Liver (tissue), 3 donors: ENCODE data around the gene OR2A2.

Source experiments
- JUND ChIP-seq, 2 donors: IDR thresholded peaks; 2 replicates each; pipeline ENCODE4 v1.6.1; 2016; ENCODE audit warnings: antibody characterized with exemption in 2 of 2
- TAF1 ChIP-seq: conservative IDR thresholded peaks from 2 replicates; pipeline ENCODE4 v1.6.1; 2016; ENCODE audit warnings: antibody characterized with exemption, mild to moderate bottlenecking
- TF ChIP-seq, protein P1 (sequence below): fragments of 150-350 bp; IDR thresholded peaks from 2 replicates; pipeline ENCODE4 v1.5.1; 2017; ENCODE audit warnings: improper control_type of control experiment, low read depth, low read length; ENCODE audit not compliant: missing input control
- TF ChIP-seq, protein P2 (sequence below): IDR thresholded peaks from 2 replicates; pipeline ENCODE4 v1.6.1; 2016; ENCODE audit warnings: antibody characterized with exemption, mild to moderate bottlenecking
- donor health status: healthy.
- donor health status: healthy.

DNA sequence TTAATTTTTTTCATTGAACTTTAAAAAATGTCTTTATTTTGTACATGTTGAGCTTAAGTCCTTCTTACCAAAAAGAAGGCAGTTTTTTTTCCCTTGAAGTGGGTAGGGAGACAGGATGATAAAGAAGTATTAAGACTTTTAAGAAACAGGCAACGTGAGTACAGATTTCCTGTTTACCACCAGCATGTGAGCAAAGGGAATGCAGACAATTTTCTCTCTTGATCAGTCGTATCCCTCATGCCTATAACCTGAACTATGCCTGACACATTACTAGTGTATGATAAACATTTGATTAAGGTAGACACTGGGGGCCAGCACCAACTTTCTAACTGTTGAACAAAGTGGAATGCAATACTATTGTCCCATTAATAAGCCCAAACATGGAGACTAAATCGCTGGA is 8.8 kb upstream of the OR2A2 start:
- TF ChIP-seq, protein P1, sequence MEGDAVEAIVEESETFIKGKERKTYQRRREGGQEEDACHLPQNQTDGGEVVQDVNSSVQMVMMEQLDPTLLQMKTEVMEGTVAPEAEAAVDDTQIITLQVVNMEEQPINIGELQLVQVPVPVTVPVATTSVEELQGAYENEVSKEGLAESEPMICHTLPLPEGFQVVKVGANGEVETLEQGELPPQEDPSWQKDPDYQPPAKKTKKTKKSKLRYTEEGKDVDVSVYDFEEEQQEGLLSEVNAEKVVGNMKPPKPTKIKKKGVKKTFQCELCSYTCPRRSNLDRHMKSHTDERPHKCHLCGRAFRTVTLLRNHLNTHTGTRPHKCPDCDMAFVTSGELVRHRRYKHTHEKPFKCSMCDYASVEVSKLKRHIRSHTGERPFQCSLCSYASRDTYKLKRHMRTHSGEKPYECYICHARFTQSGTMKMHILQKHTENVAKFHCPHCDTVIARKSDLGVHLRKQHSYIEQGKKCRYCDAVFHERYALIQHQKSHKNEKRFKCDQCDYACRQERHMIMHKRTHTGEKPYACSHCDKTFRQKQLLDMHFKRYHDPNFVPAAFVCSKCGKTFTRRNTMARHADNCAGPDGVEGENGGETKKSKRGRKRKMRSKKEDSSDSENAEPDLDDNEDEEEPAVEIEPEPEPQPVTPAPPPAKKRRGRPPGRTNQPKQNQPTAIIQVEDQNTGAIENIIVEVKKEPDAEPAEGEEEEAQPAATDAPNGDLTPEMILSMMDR: no peak
- TF ChIP-seq TAF1 (no peak), JUND (IDR thresholded peaks at IDR 0.05) (no peak)
- TF ChIP-seq, protein P2, sequence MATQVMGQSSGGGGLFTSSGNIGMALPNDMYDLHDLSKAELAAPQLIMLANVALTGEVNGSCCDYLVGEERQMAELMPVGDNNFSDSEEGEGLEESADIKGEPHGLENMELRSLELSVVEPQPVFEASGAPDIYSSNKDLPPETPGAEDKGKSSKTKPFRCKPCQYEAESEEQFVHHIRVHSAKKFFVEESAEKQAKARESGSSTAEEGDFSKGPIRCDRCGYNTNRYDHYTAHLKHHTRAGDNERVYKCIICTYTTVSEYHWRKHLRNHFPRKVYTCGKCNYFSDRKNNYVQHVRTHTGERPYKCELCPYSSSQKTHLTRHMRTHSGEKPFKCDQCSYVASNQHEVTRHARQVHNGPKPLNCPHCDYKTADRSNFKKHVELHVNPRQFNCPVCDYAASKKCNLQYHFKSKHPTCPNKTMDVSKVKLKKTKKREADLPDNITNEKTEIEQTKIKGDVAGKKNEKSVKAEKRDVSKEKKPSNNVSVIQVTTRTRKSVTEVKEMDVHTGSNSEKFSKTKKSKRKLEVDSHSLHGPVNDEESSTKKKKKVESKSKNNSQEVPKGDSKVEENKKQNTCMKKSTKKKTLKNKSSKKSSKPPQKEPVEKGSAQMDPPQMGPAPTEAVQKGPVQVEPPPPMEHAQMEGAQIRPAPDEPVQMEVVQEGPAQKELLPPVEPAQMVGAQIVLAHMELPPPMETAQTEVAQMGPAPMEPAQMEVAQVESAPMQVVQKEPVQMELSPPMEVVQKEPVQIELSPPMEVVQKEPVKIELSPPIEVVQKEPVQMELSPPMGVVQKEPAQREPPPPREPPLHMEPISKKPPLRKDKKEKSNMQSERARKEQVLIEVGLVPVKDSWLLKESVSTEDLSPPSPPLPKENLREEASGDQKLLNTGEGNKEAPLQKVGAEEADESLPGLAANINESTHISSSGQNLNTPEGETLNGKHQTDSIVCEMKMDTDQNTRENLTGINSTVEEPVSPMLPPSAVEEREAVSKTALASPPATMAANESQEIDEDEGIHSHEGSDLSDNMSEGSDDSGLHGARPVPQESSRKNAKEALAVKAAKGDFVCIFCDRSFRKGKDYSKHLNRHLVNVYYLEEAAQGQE: no peak
